IPS DF 6.9 (cell line): Measurements from ENCODE around the gene P4HA2.
"Not testable (repeated sequence)": the region's sequence is repeated elsewhere in the genome, so short reads cannot be mapped to it uniquely, and the experiment has no call there.

Source experiments
- DNase-seq: peaks from one replicate; pipeline ENCODE4 v3.0.0-alpha.2; 2013; ENCODE audit warnings: low read depth, low spot score
- H3K27ac ChIP-seq: one replicate; pipeline ENCODE4 v1.5.1; 2013; ENCODE audit warnings: low read length, control low read depth
- H3K27me3 ChIP-seq: 2 replicates; pipeline ENCODE4 v1.6.1; 2013; ENCODE audit warnings: mild to moderate bottlenecking, low read length; ENCODE audit not compliant: control insufficient read depth, insufficient read depth
- H3K36me3 ChIP-seq: 2 replicates; pipeline ENCODE4 v1.6.1; 2013; ENCODE audit warnings: low read length; ENCODE audit not compliant: control insufficient read depth, insufficient read depth
- H3K4me1 ChIP-seq: 2 replicates; pipeline ENCODE4 v1.6.1; 2013; ENCODE audit warnings: low read length; ENCODE audit not compliant: control insufficient read depth, insufficient read depth
- H3K4me3 ChIP-seq: 2 replicates; pipeline ENCODE4 v1.5.1; 2013; ENCODE audit warnings: mild to moderate bottlenecking, low read length
- H3K9me3 ChIP-seq: 2 replicates; pipeline ENCODE4 v1.6.1; 2013; ENCODE audit warnings: low read length, inconsistent platforms; ENCODE audit not compliant: control insufficient read depth, insufficient read depth
- whole genome bisulfite sequencing: extraction: QIAGEN DNeasy Blood & Tissue Kit; methylation state at CpG from one replicate; pipeline ENCODE4 v1.1.7; 2013; ENCODE audit warnings: mixed read lengths, missing lambda C conversion rate; ENCODE audit not compliant: insufficient read length, insufficient coverage; 5-methylcytosine and 5-hydroxymethylcytosine counted together

The P4HA2 gene

DNA sequence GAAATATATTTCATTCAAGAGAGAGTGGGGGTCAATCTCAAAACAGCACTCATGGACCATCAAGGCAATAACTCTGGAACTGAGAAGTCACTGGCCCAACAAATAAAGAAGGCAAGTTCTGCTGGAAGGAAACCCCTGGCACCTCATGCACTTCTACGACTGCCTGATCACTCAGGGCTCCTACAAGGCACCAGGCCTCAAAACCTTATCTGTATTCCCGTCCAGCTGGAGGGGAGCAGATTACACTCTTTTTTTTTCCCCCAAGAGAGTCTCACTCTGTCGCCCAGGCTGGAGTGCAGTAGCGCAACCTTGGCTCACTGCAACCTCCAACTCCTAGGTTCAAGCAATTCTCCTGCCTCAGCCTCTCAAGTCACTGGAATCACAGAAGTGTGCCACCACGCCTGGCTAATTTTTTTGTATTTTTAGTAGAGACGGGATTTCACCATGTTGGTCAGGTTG is 49.9 kb downstream of the P4HA2 start:
- H3K36me3 ChIP-seq: no peaks in the 10 kb centered on the region
- WGBS: no CpG with 5 or more reads among the region's 6 CpGs
- no peaks in the 10 kb centered on the region for H3K9me3 ChIP-seq
- H3K4me3 ChIP-seq: no peak overlapping the region
- DNase-seq: no peak
- peaks cover 4% of the 10 kb centered on the region; the same call in 1 of the 2 replicates for H3K4me1 ChIP-seq
- H3K27me3 ChIP-seq: no peaks in the 10 kb centered on the region
- no peak overlapping the region for H3K27ac ChIP-seq

DNA sequence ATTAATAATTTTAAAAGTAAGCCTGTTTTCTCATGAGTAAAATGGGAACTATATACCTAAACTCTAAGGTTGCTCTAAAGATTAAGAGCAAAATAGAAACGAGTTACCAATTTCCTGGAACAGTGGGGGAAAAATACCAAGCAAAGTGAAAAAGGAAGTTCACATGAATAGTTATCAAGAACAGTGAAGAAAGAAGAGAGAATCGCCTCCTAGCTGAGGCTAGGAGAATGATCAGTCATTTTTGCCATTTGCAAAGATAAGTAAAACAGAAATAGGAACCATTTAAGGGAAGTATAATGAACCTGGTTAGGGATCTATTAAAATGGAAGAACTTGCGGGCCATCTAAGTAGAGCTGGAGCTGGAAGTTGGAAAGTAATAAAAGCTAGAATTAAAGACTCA is 50.7 kb downstream of the P4HA2 start:
- no peak for DNase-seq

DNA sequence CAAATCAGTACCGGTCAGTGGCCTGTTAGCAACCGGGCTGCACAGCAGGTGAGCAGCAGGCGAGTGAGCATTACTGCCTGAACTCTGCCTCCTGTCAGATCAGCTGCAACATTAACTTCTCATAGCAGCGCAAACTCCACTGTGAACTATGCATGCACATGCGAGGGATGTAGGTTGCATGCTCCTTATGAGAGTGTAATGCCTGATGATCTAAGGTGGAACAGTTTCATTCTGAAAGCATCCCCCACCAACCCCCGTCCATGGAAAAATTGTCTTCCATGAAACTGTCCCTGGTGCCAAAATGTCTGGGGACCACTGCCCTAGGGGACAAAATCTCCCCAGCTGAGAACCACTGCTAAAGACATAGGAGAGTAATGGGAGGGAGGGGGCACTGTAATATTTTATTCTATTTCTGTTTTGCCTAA is 51.1 kb downstream of the P4HA2 start:
- no peak for DNase-seq
- H3K4me3 ChIP-seq: no peak overlapping the region

More for the DNA sequence above, 50.7 kb downstream of the P4HA2 start:
- Histone ChIP-seq H3K27me3 (no peaks in the 10 kb centered on the region), H3K36me3 (no peaks in the 10 kb centered on the region), H3K4me1 (peaks cover 3% of the 10 kb centered on the region; the same call in 1 of the 2 replicates), H3K27ac (no peak overlapping the region), H3K9me3 (no peaks in the 10 kb centered on the region), H3K4me3 (no peak overlapping the region)
- WGBS: no CpG with 5 or more reads among the region's 3 CpGs

DNA sequence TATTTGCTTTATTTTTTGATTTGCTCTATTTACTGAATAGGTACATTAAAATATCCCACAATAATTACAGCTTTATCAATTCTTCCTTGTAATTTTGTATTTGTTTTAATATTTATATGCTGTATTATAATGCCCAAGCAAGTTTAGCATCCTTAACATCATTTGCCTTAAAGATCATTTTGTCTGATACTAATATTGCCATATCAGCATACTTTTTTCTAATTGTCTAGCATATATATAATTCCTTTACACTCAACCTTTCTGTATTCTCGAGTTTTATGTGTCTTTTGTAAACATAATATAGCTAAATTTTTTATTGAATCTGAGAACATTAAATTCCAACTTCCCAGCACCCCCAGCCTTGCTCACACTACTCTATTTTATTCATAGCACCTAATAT is 64.7 kb downstream of the P4HA2 start:
- H3K4me1 ChIP-seq: no peaks in the 10 kb centered on the region
- no CpG with 5 or more reads among the region's 1 CpG for WGBS
- no peaks in the 10 kb centered on the region for H3K36me3 ChIP-seq
- H3K27ac ChIP-seq: no peak overlapping the region
- DNase-seq: no peak
- no peaks in the 10 kb centered on the region for H3K9me3 ChIP-seq
- H3K4me3 ChIP-seq: no peak overlapping the region
- H3K27me3 ChIP-seq: no peaks in the 10 kb centered on the region

More for the DNA sequence above, 51.1 kb downstream of the P4HA2 start:
- WGBS: no CpG with 5 or more reads among the region's 6 CpGs
- Histone ChIP-seq H3K36me3 (no peaks in the 10 kb centered on the region), H3K27ac (no peak overlapping the region), H3K4me1 (peaks cover 3% of the 10 kb centered on the region; the same call in 1 of the 2 replicates), H3K27me3 (no peaks in the 10 kb centered on the region), H3K9me3 (no peaks in the 10 kb centered on the region)

DNA sequence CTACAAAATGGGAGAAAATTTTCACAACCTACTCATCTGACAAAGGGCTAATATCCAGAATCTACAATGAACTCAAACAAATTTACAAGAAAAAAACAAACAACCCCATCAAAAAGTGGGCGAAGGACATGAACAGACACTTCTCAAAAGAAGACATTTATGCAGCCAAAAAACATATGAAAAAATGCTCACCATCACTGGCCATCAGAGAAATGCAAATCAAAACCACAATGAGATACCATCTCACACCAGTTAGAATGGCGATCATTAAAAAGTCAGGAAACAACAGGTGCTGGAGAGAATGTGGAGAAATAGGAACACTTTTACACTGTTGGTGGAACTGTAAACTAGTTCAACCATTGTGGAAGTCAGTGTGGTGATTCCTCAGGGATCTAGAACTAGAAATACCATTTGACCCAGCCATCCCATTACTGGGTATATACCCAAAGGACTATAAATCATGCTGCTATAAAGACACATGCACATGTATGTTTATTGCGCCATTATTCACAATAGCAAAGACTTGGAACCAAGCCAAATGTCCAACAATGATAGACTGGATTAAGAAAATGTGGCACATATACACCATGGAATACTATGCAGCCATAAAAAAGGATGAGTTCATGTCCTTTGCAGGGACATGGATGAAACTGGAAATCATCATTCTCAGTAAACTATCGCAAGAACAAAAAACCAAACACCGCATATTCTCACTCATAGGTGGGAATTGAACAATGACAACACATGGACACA is 65.9 kb downstream of the P4HA2 start:
- not testable (repeated sequence) for H3K9me3 ChIP-seq, H3K4me3 ChIP-seq, H3K27ac ChIP-seq, H3K36me3 ChIP-seq, H3K27me3 ChIP-seq, H3K4me1 ChIP-seq, DNase-seq
- WGBS: no CpG with 5 or more reads among the region's 5 CpGs

DNA sequence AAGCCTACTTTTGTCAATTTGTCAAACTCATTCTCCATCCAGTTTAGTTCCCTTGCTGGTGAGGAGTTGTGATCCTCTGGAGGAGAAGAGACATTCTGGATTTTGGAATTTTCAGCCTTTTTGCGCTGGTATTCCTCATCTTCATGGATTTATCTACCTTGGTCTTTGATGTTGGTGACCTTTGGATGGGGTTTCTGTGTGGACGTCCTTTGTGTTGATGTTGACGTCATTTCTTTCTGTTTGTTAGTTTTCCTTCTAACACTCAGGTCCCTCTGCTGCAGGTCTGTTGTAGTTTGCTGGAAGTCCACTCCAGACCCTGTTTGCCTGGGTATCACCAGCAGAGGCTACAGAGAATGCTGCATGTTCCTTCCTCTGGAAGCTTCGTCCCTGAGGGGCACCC is 71.2 kb downstream of the P4HA2 start:
- no peak for DNase-seq
- no CpG with 5 or more reads among the region's 4 CpGs for WGBS
- no peaks in the 10 kb centered on the region for H3K27me3 ChIP-seq
- H3K4me1 ChIP-seq: no peaks in the 10 kb centered on the region
- H3K9me3 ChIP-seq: no peaks in the 10 kb centered on the region
- H3K36me3 ChIP-seq: no peaks in the 10 kb centered on the region
- H3K27ac ChIP-seq: no peak overlapping the region
- H3K4me3 ChIP-seq: no peak overlapping the region

DNA sequence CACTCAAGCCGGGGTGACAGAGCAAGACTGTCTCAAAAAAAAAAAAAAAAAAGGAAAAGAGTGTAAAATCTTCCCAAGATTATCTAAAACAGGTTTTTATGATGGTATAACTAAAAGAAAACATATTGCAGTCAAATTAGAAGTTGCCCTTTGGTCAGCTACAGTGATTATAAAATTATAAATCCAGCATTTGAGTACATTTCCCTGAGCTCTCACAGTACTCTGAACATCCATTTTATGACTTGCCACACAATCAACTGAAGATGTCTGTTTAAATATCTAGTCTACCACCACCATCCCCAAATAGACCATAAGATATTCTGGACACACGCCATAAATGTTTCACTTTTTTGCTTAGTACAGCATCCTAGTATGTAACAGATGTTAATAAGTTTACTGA is 77.1 kb downstream of the P4HA2 start:
- Histone ChIP-seq H3K27me3 (no peaks in the 10 kb centered on the region), H3K4me3 (no peak overlapping the region), H3K36me3 (no peaks in the 10 kb centered on the region), H3K9me3 (no peaks in the 10 kb centered on the region), H3K4me1 (no peaks in the 10 kb centered on the region), H3K27ac (no peak overlapping the region)
- no CpG with 5 or more reads among the region's 2 CpGs for WGBS
- DNase-seq: no peak

DNA sequence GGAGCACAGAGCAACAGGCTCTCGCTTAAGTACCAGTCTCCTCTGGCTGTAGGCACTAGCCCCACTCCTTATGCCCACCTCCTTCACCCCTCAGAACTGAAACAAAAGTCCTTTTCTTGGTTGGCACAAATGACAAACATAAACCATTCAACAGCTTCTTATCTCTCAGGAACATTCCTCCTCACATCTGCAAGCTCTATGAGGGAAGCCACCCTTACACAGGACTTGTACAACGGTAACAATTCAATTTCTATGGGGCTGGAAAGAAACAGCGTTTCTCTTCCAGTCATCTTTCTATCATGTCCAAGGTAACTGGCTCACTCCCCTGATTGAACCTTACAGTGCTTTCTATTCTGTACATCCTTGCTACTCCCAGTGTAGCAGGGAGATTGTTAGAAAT is 80.0 kb downstream of the P4HA2 start:
- H3K36me3 ChIP-seq: no peaks in the 10 kb centered on the region
- no peaks in the 10 kb centered on the region for H3K27me3 ChIP-seq
- WGBS: no CpG with 5 or more reads among the region's 3 CpGs
- DNase-seq: no peak
- H3K9me3 ChIP-seq: no peaks in the 10 kb centered on the region
- no peaks in the 10 kb centered on the region for H3K4me1 ChIP-seq
- no peak overlapping the region for H3K4me3 ChIP-seq
- H3K27ac ChIP-seq: no peak overlapping the region

DNA sequence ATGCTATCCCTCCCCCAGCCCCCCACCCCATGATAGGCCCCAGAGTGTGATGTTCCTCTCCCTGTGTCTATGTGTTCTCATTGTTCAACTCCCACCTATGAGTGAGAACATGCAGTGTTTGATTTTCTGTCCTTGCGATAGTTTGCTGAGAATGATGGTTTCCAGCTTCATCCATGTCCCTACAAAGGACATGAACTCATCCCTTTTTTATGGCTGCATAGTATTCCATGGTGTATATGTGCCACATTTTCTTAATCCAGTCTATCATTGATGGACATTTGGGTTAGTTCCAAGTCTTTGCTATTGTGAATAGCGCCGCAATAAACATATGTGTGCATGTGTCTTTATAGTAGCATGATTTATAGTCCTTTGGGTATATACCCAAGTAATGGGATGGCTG is 82.3 kb downstream of the P4HA2 start:
- H3K9me3 ChIP-seq: not testable (repeated sequence)
- no CpG with 5 or more reads among the region's 3 CpGs for WGBS

DNA sequence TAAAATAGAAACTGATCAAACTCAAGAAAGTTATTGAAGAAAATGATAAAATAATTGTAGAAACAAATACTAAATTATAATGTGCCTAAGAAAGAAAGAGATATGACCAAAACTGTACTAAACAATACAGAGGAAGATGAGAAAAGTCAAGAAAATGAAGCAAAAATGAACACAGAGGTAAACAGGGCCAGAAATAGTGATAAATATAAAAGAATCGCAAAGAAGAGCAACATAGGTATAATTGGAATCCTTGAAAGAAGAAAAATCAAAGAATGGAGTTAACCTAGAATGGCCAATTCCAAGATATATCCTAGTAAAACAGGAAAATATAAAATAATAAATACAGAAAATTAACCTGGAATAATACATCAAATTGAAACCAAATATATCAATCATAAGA is 84.5 kb downstream of the P4HA2 start:
- WGBS: no CpG with 5 or more reads among the region's 1 CpG
- Histone ChIP-seq H3K36me3 (no peaks in the 10 kb centered on the region), H3K9me3 (no peaks in the 10 kb centered on the region; the same call in 1 of the 2 replicates), H3K4me3 (no peak overlapping the region), H3K27me3 (no peaks in the 10 kb centered on the region), H3K4me1 (no peaks in the 10 kb centered on the region), H3K27ac (no peak overlapping the region)
- DNase-seq: no peak

More for the DNA sequence above, 82.3 kb downstream of the P4HA2 start:
- not testable (repeated sequence) for H3K4me3 ChIP-seq, DNase-seq, H3K4me1 ChIP-seq, H3K27me3 ChIP-seq, H3K36me3 ChIP-seq, H3K27ac ChIP-seq

DNA sequence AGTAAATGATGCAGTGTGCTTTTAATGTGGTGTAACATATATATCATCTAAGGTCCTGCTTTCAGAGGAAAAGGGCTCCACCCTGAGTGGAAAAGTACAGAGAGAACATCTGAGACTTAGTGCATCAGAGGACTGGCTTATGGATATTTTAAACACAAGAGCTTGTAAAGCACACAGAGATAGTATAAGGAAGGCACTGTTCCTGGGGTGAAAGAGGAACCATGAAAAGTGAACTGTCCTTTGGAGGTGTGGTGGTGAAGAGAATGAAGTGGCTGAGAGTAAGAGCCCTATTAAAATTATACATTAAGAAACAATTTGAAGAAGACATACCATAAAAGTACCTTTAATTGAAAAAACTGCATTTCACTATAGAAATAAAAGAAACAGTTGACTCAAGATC is 85.2 kb downstream of the P4HA2 start:
- Histone ChIP-seq H3K36me3 (no peaks in the 10 kb centered on the region), H3K27ac (no peak overlapping the region), H3K4me3 (no peak overlapping the region), H3K4me1 (no peaks in the 10 kb centered on the region), H3K27me3 (no peaks in the 10 kb centered on the region), H3K9me3 (no peaks in the 10 kb centered on the region; the same call in 1 of the 2 replicates)
- no peak for DNase-seq
